ENCODE data around the gene POMT2.

DNA sequence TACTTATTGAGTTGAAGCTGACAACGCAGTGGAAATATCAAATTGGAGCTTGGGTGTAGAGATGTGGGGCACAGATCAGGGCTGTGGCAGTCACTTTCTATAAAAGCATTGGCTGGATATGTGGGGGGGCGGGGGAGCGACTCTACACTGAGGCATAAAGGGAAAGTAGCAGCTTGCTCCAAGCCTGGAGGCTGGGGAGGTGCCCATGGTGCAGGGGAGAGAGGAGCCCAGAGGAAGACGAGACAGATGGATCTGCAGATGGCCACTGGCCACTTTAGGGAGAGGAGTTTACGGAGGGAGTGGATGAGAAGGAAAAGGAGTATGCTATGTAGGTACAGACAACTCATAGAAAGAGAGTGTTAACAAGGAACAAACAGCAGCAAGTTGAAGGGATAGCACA, 36.2 kb downstream of the POMT2 start:
- TF ChIP-seq SIN3A (IDR thresholded peaks at IDR 0.05; ENCODE audit: borderline replicate concordance, insufficient read depth, low read length) (no peak), POLR2AphosphoS5 (IDR thresholded peaks at IDR 0.05; ENCODE audit: low read depth, low read length) (no peak), TAF1 (IDR thresholded peaks at IDR 0.05; ENCODE audit: borderline replicate concordance, insufficient read depth, low read length) (no peak), FOXP2 (optimal IDR thresholded peaks at IDR 0.05; ENCODE audit: borderline replicate concordance, extremely low read depth, extremely low read length, insufficient read depth) (no peak)
- TF ChIP-seq, protein P1, sequence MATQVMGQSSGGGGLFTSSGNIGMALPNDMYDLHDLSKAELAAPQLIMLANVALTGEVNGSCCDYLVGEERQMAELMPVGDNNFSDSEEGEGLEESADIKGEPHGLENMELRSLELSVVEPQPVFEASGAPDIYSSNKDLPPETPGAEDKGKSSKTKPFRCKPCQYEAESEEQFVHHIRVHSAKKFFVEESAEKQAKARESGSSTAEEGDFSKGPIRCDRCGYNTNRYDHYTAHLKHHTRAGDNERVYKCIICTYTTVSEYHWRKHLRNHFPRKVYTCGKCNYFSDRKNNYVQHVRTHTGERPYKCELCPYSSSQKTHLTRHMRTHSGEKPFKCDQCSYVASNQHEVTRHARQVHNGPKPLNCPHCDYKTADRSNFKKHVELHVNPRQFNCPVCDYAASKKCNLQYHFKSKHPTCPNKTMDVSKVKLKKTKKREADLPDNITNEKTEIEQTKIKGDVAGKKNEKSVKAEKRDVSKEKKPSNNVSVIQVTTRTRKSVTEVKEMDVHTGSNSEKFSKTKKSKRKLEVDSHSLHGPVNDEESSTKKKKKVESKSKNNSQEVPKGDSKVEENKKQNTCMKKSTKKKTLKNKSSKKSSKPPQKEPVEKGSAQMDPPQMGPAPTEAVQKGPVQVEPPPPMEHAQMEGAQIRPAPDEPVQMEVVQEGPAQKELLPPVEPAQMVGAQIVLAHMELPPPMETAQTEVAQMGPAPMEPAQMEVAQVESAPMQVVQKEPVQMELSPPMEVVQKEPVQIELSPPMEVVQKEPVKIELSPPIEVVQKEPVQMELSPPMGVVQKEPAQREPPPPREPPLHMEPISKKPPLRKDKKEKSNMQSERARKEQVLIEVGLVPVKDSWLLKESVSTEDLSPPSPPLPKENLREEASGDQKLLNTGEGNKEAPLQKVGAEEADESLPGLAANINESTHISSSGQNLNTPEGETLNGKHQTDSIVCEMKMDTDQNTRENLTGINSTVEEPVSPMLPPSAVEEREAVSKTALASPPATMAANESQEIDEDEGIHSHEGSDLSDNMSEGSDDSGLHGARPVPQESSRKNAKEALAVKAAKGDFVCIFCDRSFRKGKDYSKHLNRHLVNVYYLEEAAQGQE (IDR thresholded peaks at IDR 0.05; ENCODE audit: insufficient read depth in 1 of 2, low read depth in 2 of 2, low read length in 2 of 2): no peak

Measured in PFSK-1 (cell line).